Measurements from ENCODE around the gene ZNF678.
"Not testable (repeated sequence)": the region's sequence is repeated elsewhere in the genome, so short reads cannot be mapped to it uniquely, and the experiment has no call there.

Gene ZNF678

DNA sequence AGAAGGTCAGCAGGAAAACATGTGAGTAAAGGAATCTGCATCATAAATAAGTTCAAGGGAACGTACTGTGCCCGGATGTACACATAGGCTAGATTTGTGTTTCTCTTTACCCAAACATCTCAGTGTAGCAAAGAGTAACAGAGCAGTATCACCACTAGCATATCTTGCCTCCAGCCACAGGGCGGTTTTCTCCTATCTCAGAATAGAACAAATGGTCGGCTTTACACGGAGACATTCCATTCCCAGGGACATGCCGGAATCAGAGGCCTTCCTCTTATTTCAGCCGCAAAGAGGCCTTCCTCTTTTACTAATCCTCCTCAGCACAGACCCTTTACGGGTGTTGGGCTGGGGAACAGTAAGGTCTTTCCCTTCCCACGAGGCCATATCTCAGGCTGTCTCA is 42.9 kb downstream of the ZNF678 start:
- not testable (repeated sequence) for DNase-seq

GRCh38 chr1:227607336-227607898 is 44.1 kb downstream of the ZNF678 start:
- no peak for DNase-seq

GRCh38 chr1:227612658-227613057 is 49.3 kb downstream of the ZNF678 start:
- DNase-seq = no peak

DNA sequence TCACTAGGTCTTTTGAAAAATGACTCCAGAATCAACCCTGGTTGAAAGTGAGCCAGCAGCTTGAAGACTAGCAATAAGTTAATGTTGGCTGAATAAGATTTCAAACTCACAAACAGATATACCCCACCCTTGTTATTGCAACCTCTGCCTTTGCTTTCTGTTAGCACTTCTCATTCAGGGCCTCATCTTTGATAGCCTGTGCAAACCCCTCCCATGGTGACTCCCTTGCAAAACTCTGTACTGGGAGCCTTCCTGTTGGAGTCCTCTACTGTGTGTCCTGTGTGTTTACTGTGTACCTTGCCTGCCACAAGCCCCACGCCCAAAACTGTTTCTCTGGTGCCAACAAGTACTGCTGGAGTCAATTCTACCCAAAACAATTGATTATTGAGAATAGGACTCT is 50.2 kb downstream of the ZNF678 start:
- no peak for DNase-seq

DNA sequence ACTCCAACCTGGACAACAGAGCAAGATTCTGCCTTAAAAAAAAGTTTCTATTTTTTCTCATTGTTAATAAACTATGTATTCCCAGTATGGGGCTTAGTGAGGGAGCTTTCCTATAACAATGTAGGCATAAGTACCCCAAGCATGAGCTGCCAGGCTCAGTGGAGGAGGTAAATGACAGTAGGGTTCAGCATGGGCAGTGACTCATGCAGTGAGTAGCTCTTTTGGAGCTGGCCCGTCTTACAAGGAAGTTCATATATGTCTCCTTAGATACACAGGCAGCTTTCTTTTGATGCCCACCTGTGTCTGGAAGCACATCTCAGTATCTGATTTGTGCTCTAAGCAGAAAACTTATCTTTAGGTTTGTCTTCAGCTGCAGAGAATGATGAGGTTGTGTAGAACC is 57.9 kb downstream of the ZNF678 start:
- DNase-seq = no peak

DNA sequence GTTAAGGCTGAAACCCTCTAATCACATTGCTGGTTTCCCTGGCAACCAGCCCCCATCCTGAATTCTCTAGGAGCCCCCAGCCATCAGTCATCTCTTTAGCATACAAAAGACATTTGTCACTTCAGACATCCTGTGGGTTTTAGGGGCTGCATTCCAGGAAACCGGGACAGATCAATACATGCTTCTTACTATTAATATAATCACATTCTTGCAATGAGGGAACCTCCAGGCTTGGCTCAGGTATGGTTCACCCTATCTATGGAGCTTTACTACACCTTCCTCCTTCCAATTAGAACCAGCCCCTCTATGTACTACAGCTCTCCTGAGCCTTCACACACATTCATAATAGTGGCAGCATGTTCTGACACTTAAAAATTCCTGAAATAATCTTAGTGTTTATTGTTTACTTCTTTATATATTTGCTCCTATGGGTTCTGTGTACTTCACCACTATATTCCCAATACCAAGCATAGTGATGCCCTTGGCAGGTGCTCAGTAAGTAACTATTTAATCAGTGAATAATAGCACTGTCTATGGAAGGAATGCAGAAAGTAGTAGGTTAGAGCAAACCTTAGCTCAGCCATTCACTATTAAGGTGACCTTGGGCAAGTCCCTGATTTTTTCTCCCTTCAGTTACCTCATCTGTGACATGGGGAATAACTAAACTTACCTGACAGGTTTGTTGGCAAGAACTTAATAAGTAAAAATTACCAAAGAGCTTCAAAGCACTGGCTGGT is 59.6 kb downstream of the ZNF678 start:
- no peak for DNase-seq

DNA sequence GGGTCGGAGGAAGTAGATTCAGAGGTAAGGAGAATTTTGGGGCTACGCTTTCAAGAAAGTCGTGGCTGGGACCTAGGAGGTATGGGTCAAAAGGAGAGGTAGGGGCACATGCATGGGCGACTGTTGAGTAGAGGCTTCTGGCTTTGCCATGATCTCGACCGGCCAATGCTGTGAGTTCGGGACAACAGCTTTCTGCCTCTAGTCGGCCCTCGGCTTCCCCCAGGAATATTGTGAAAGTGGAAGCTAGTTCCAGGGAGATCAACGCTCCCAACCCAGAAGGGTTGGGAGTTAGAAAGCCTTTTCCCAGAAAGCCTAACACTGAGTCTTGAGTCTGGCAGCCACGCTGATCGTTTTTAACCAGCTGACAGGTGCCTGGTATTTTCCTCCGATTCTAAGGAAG is 69.0 kb downstream of the ZNF678 start:
- no peak for DNase-seq

GRCh38 chr1:227635596-227635995 is 72.2 kb downstream of the ZNF678 start:
- DNase-seq = no peak

DNA sequence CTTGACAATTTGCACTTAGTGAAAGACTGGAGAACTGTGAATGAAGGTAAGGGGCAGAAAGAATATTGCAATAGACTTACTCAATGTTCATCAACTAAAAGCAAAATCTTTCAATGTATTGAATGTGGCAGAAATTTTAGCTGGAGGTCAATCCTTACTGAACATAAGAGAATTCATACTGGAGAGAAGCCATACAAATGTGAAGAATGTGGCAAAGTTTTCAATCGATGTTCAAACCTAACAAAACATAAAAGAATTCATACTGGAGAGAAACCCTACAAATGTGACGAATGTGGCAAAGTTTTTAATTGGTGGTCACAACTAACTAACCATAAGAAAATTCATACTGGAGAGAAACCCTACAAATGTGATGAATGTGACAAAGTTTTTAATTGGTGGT is 91.1 kb downstream of the ZNF678 start:
- no peak for DNase-seq

- DNase-seq = no peak
These were observed 91.7 kb downstream of the ZNF678 start for GRCh38 chr1:227654858-227655752.

DNA sequence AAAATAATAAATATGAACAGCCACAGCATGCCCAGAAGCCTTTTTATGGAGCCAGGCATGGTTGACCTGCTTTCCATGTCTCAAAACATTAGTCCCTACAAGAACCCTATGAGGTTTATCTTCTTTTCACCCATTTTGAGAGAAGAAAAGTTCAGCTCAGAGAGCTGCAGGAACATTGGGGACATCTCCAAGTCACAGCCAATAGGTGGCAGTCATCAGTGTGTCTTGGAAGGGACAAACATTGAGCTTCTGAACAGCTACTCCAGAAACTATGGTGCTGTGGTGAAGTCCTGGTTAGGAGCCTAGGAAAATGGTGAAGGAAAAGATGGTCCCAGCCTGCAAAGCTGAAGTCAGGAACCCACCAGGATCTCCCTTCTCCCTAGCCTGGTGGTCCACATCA is 98.1 kb downstream of the ZNF678 start:
- no peak for DNase-seq

GRCh38 chr1:227662933-227663332 is 99.6 kb downstream of the ZNF678 start:
- no peak for DNase-seq

DNA sequence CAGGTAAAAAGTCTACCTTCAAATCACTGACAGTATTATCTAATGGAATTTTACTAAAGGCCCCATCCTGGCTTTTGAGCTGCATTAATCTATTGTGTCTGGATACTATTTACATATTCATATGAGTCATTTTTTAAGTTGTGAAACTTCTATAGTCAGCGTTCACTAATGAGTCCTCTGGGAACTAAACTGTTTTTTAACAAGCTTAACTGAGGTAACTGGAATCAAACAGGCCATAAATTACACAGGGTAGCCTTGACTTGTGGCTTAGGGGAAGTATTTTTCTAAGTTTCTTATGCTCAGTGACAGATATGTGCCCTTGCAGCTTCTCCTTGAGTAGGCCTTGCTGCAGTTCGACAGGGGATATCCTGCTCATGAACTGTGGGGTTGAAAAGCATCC is 102.9 kb downstream of the ZNF678 start:
- no peak for DNase-seq

GRCh38 chr1:227673441-227673840 is 110.1 kb downstream of the ZNF678 start:
- no peak for DNase-seq

DNA sequence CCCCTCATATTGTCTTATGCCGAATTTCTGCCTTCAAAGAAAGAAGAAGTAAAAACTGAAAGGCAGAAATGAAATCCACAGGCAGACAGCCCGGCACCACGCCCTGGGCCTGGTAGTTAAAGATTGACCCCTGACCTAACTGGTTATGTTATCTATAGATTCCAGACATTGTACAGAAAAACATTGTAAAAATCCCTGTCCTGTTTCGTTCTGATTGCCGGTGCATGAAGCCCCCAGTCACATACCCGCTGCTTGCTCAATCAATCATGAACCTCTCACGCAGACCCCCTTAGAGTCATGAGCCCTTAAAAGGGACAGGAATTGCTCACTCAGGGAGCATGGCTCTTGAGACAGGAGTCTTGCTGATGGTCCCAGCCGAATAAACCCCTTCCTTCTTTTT is 122.5 kb downstream of the ZNF678 start:
- DNase-seq = no peak

- DNase-seq = no peak
These were observed 134.0 kb downstream of the ZNF678 start for GRCh38 chr1:227697321-227697864.

DNA sequence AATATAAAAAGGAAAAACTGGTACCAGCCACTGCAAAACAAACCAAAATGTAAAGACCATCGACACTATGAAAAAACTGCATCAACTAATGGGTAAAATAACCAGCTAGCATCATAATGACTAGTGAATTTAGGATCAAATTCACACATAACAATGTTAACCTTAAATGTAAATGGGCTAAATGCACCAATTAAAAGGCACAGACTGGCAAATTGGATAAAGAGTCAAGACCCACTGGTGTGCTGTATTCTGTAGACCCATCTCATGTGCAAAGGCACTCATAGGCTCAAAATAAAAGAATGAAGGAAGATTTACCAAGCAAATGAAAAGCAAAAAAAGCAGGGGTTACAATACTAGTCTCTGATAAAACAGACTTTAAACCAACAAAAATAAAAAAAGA is 138.3 kb downstream of the ZNF678 start:
- DNase-seq = not testable (repeated sequence)

DNA sequence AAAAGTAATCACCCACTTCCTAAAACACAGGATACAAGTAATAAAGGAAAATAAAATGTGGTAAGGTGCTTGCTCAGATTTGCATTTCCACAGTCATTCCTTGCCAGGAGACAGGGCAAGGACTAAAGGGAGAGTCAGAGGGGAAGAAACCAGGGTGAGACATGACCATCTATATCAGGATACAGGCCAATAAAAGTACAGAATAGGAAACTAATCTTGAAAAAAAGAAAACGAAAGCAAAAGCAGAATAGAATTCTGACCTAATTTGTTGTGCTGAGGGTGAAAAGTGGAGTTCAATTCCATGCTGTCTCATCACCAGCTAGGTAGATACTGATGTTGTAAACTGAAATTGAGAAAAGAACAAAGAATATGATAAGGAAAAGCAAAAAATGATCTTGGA is 144.5 kb downstream of the ZNF678 start:
- DNase-seq = no peak

DNA sequence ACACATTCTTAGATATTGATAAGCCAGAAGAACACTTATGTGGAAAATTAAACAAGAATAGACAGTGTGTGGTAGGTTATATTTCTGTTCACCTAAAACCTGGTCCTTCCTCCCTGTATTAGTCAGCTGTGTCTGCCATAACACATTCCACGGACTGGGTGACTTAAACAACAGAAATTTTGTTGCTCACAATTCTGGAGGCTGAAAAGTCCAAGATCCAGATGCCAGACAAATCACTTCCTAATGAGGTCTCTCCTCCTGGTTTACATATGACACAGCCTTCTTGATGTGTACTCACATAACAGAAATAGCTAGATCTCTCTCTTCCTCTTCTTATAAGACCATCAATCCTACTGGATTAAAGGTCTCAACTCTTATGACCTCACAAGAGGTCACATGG is 146.1 kb downstream of the ZNF678 start:
- DNase-seq = no peak

DNA sequence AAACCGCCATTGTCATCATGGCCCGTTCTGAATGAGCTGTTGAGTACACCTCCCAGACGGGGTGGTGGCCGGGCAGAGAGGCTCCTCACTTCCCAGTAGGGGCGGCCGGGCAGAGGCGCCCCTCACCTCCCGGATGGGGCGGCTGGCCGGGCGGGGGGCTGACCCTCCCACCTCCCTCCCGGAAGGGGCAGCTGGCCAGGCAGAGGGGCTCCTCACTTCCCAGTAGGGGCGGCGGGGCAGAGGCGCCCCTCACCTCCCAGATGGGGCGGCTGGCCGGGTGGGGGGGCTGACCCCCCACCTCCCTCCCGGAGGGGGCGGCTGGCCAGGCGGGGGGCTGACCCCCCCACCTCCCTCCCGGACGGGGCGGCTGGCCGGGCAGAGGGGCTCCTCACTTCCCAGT is 147.1 kb downstream of the ZNF678 start:
- not testable (repeated sequence) for DNase-seq

DNA sequence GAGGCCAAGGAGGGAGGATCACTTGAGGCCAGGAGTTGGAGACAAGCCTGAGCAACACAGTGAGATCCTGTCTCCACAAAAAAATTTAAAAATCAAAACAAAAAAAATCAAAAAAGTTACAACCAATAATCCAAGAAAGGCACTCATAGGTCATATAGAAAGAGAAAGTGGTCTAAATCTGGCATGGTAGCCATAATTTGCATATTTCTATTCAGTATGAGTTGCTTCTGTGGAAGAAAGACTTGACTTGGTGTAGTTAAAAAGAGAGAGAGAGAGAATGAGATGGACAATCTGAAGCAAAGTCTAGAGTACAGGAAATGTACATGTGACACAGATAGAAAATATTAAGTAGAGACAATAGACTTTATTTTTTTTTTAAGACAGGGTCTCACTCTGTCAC is 149.3 kb downstream of the ZNF678 start:
- DNase-seq = no peak

DNA sequence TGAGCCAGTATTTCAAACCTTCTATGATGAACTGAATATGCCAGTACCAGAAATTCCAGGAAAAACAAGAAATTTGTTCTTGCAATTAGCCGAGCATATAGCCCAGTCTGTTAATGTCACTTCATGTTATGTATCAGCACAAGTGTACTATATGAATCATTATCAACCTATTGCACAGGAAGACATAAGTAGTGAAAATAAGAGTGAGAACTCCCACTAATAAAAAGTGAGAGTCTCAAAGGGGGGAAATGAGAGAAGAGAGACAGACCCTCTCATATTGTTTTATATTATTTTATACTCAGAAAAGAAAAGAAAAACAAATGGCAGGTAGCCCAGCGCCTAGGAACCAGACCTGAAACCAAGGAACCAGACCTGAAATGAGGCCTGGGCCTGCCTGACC is 155.6 kb downstream of the ZNF678 start:
- DNase-seq = no peak

GRCh38 chr1:227723474-227723873 is 160.1 kb downstream of the ZNF678 start:
- no peak for DNase-seq

DNA sequence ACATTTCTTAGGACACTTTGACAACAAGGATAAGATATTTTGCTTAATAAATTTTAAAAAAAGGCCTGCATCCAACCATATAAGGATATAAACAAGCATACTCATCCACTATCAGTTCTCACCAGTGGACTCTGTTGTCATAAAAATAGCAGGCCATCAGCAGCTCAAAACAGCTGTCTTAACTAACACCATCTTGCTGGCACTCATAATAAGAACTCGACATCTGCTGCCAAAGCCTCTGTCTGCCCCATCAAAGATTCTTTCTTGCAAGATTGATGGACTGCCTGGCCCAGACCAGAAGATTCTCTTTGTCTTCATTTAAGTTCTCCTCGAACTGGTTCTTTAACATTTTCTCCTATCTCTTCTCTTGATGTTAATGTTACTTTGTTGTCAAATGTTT is 161.7 kb downstream of the ZNF678 start:
- no peak for DNase-seq

All from activated gamma-delta T cell (primary cell).